Activated naive CD4-positive, alpha-beta T cell treated with anti-CD3 and anti-CD28 coated beads, Interleukin-2, amount 50 U/mL, for 16 hours (primary cell): ENCODE measurements around the gene LRRC1.

ENCODE experiments used
- DNase-seq: peaks from one replicate; pipeline ENCODE4 v3.0.0-alpha.2; 2020

The LRRC1 gene

DNA sequence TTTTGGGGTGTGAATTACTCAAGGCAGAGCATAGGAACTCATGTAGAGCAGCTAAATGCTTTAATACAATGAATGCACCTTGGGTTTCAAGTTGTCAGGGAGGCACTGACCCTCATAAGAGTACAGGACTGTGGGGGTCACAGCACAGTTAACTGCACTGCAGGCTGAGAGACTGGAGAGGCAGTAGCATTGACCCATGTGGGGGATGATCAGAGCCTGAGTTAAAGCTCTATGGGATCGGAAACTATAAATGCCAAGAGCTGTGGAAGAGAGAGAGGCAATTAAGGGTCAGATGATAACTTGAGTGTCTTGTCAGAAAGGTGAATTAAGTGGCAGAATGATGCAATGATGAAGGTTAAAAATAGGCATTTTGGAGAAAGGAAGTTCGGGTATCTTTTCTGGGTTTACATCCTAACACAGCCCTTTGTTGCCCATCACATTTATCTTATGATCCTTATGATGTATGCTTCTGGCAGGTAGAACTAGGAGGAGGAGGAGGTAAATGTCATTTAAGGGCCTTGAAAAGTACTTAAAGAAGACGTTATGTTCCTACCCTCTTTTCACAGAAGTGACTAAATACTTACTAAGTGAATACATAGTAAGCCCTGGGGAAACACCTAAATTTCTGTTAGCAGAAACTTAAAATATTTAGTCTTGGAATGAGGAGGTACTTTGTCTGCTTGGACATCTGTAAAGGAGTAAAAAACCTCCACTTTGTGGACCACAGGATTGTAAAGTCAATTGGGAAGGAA is 24.2 kb downstream of the LRRC1 start:
- no peak for DNase-seq

DNA sequence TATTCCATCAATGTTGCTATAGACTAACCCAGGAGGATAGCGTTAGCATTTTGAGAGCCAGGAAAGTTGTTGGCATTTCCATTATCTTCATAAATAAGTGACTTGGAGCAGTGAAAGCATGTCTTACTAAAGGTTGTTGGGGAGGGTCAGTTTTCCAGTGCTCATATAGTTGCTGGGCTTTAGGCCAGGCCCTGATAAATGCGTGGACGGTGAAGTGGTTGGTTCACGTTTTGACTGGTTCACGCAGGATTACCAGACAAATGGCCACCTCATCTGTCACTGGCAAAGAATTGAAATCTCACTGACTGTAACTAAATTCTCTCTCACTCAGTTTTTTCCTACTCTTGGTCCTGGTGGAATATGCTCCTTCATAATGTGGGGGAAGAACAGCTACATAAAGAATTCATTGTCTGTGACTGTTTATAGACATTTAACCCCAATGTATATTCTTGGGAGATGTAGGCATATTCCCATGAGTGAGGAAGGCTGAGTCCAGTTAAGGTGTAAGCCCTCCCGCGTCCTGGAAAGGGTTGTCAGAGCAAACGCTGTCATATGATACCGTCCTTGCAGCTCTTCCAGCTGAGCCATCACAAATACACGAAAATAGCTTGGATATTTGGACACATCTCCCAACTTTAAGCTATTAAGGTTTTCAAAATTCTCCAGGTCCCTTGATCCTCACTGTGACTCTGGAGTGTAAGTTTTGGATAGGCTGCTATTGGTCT is 27.8 kb downstream of the LRRC1 start:
- no peak for DNase-seq

DNA sequence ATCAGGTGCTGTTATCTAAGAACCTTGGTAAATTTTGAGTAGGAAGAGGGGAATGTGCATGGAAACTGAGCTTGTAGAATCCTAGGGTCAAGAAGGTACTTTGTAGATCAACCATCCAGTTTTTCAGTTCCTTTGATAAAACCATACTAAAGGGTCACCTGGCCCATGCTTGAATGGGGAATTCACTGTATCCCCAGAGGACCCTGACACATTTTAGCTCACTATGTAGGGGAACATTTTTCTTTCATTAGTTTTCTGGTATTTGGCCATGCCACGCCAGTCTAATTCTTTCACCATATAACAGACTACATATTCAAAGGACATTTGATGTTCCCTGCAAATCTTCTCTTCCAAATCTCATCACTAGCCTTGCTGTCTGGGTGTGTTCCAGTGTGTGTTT is 29.9 kb downstream of the LRRC1 start:
- no peak for DNase-seq

DNA sequence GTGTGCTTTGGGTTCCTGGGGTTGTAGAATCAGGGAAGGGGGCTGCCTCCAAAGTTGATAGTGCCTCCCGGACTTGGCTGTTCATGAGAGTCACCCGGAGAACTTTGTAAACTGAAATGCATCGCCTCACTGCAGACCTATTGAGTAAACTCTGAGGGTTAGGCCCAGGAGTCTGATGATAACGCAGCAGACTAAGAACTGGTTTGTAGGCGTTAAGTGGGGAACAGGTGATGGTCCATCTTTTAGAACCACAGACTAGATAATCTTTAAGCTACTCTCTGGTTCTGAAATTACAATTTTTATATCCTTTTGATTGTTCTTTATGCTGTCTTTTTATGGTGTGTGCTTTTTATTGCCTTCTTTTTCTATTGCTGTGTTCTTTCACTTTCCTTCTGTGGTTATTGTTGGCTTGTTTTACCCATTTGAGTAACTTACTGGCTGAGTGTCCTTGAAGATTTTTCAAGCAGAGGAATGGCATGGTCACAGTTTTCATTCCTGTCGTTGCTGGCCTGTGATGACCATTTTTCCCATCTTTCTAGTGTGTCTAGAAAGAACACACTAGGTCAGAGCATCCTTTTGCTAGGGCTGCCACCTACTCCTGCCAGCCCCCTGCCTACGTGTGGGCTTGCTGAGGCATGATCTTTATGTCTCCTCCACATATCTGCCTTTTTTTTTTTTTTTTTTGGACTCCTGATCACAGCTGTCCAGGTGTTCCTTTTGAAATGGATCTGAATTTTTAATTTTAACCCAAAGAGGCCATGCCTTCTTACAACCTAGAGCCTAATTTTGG is 30.9 kb downstream of the LRRC1 start:
- no peak for DNase-seq

DNA sequence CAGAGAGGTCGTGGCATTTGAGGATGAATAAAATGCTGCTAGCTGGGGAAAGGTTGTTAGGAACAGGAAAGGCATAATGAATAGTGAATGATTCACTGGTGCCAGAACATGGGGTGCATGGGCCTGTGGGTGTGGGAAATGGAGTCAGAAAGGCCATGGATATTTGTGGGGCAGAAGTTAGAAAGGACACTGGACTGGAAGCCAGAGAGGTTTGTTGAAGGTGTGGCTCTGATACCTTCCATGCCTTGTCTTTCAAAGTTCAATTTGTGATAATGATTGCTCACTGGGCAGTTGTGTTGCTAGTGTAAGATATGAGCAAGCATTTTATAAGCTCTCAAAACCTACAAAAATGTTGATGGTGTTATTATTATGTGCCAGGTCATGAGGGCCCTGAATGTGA is 32.7 kb downstream of the LRRC1 start:
- no peak for DNase-seq

DNA sequence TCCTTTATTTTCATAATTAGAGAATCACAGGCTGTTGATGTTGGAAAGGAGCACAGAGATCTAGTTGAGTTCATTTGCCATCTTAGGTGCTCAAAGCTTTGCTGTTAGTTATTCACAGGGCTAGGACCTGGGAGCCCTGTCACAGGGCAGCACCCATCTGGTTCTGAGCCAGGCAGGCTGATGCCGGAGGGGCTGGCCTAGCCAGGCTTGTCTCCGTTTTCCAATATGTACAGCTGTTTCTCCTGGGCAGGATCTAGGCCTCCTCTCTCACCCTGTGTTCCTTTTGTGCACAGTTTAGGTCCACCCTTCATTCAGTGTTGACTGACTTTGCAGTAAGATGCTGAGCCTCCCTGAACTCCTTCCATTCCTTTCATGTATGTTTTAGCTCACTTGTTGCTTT is 33.4 kb downstream of the LRRC1 start:
- no peak for DNase-seq

DNA sequence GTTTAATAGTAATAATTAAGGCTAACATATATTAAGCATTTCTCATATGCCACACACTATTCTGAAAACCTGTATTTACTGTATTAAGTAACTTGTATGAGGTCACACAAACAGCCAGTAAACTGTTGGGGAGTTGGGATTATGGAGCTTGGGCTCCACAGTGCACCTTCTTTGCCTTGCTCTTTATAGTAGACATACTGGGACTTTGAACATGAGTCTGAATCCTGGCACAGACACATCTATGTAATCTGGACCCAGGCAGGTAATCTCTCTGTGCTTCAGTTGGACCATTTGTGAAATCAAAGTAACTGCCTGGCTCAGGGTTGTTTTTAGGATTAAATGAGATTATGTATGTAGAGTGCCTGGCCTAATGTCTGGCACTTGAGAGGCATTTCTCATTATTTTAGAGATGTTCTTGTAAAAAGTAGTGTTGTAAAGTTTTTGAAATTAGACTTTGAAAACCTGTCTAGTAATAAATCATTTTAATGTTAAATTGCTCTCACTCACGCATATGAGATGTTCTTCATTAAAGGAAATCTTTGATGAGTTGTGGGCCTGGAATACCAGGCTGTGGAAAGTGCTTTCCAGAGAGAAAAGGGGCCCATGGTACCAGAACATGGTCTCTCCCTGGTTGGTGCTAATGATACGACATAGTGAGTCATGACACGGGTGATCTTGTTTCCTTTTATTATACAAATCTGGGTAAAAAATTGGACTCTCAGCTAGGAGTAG is 34.3 kb downstream of the LRRC1 start:
- no peak for DNase-seq

DNA sequence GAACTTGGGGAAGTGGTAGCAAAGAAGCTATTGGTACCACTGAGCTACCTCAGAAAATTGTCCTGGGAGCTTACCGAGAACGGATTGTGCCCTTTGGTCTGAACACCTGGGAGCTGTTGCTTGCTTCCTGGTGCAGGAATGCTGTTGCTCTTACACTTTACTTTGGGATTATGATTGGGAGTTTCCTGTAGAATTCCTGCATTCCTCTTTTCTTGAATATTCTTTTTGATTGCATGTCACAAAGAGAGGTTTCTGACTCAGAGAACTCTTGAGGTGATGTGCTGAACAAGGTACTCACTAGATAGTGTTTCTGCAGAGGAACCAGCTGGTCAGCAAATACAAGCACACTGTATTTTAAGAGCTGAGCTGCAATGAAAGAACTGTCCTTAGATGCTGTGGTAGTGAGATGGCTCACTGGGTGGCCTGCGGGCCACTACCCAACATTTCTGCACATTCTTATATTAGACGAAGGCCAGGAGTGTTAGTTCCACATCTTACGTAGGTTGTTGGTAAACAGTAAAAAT is 35.0 kb downstream of the LRRC1 start:
- DNase-seq, result no peak

DNA sequence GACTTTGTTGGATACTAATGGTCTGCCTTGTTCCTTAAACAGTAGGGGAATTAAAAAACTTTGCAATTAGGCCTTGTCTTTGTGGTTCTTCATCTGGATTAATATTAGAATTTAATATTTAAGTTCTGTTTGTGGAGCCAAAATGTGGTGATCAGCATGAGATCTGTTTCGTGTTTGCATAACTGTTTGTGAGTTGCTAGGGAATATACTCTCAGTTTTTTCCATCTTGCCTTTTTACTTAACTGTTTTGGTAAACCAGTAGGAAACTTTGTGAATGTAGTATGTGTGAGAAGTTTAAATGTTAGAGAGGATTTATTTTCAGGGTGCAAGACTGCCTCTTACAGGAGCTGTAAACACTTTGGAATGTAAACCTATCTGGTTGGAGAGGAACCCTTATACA is 35.6 kb downstream of the LRRC1 start:
- DNase-seq, result no peak

DNA sequence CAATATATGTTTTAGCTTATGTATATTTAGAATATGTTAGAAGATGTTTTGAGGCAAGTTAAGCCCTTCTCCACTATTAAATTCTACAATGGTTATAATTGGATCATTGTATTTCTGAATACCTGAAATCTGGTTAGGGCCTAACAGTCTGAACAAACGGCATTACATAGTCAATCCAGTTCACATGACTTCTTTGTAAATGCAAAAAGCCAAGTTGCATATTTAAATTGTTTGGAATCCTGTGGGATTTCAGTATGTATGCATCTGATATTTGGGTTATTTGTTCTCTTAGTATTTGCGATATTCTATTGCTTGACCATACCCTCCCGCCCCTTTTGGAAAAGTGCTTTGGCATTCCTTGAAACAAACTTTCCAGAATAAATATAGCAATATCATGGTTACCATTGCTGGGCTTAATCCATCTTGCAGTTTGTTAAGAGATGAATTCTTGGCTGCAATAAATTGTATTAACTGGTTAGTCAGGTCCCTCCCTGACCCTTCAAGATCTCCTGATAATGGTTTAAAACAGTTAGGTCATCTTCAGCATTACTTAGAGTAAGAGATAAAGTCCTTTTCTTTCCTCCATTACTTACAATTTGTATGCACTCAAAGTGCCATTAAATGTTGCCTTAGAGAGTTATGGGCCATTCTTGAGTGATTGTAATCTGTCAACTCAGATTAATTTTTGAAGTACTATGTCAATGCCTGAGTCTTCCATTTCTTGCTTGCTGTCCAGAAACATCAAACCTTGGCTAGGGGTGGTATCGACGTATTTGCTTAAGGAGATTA is 36.5 kb downstream of the LRRC1 start:
- no peak for DNase-seq

DNA sequence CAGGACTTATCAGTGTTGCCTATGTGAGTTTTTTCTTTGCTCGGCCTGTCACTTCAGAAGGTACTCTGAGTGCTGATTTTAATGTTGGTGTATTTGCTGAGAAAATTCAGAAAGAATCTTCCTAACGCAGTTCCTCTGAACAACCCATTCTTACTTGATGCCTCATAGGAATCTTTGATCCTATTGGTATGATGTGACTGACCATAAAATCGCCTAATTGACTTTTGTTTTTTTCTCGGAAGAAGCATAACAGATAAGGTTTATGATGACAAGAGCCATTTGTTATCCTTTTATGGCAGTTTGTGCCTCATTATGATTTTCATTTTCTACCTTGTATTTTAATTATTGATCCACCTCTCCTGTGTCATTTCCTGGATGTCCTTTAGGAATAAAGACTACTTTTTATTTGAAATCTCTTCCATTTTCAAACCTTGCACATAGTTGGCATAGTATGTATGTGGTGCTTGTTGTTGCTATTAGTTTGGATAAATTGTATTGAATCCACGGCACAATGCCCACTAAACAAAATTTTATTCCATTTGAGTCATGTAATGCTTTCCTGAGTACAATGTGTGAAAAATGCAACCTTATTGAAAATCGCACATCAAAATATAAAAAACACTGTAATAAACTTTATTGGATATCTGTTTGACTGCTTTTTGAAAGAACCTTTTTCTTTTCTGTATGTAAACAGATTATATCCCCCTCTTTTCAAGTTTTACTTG is 37.3 kb downstream of the LRRC1 start:
- no peak for DNase-seq

DNA sequence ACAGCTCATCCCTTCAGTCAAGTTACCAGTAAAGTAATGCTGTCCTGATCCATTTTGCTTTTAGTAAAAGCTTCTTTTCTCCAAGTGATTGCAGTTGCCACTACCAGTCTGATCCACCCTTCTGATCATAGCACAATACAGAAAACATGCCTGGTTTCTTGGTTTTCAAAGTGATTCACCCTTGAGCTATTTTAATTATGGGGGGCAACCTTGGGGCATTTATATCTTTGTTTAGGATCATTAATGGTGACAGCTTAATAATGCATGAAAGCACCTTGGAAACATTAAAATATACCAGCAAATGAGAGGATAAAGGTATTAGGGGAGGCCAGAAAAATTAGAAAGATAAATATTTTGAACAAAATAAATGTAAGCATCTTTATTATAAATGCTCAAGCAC is 38.4 kb downstream of the LRRC1 start:
- no peak for DNase-seq

DNA sequence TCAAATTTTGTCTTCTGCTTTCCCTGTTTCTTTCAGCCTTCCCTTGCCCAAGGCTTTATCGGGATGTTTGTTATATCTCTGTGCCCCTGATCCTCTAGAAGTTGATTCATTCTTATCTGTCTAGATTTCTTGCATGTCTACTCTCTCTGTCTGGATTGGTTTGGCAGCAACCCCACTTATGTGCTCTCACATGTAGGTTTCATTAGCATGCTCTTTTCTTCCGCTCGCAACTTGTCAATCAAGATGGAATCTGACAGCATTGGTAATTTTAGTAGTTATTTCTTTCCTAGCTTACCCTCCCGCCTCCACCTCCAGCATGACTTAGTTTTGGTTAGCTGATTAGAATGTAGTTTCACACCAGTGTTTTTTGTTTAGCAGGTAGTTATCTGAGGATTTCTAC is 39.3 kb downstream of the LRRC1 start:
- no peak for DNase-seq

DNA sequence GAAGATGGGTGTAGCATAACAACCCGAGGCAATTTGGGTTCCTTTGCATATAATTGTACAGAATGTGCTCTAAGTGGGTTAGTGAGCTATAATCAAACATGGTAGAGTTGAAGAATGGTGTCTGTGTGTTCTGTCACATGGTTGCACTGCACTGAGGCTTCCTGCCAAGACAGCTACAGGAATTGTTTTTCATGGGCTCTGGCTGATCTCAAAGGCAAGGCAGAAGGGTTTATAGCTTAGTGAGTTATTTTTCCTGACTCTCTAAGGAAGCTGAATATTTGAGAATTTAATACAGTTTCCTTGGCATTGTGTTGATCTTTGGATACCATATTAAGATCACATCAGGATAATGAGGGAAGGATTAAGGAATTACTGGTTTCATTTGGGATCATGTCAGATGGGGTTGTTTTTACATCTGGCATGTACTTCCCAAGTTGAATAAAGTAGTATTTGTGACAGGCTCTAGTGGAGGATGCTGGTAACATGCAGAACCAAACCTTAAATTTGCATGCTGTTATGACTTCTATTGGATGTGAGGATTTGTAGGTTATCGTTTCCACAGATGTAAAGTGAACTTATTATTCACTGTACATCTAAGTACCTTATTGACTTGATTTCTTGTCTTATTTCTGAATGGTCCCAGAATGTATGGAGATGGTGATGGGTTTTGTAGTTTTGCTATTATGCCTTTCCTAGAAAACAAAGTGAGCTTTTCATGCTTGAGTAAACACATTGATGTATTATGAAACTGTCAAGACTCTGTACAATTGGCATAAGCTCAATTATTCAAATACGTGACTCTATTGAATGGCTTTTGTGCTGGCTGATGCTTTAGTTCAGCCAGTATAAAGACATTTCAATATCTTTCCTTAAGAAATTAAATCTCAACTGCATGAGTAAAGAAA is 43.3 kb downstream of the LRRC1 start:
- no peak for DNase-seq

DNA sequence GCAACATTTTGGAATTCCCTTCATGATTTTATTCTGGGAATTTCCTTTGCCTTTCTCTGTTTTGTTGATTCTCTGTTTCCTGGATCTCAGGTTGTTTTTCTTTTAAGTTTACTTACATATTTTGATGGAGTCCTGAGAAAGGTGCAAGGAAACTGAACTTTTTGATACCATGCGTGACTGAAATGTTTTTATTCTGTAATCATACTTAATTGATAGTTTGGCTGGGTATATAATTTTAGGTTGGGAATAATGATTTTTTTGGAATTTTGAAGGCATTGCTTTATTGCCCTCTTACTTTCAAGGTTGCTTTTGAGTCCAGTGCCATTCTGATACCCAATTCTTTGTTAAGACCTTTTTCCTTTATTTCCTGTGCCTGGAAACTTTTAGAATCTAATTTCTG is 45.2 kb downstream of the LRRC1 start:
- DNase-seq, result no peak

DNA sequence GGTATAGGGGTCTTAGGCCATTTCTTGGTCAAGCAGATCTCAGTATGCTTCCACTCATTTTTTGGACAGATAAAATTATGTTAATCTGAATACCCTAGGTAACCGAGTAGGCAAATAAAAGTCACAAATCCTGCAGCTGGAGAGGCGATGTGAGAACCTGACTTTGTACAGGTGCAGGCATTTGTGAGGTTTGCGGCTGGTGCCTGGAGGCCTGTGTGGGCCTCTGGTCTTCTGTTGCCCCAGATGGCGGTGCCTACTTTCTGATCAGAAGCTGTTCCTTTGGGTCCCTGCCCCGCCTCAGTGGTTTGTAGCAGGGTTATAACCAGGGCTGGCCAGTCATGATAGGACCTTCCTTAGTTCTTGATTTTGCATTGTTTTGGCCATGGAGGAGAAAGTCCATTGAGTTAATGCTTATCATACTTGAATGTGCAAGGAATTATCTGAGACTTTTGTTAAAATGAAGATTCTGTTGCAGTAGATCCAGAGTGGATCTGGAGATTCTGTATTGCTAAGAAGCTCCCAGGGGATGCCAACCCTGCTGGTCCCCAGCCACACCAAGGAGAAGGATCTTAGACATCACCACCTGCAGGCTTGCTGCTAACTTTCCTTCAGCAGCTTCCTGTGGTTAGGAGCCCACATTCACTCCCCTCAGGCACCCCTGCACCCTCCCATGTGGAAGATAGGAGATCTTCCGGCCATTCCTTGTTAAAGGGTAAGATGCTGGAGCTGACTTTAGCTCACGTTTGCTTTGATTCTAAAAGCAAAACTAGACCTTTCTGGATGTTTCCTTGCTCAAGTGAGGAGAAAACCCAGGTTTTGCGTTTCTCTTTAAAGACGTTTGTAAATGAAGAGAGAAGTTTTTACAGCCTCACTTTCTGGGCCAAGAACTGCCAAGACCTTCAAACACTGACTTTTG is 50.7 kb downstream of the LRRC1 start:
- no peak for DNase-seq

DNA sequence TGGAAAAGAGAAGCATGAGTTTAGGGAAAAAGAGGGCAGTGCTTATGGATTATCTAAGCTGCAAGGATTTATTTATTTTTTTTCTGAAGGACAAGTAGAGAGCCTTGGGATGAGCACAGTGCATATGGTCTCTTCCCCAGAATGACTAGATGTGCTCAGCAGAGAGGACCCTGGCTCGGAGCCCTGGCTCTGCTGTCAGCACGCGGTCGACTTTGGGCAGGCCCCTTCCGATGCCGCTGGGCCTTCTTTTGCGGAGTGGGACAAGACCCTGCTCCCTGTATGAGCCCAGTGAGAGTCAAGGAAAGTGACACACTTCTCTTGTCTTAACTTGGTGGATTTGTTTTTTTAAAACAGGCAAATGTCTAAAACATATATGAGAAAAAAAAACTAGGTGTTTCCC is 51.4 kb downstream of the LRRC1 start:
- no peak for DNase-seq

DNA sequence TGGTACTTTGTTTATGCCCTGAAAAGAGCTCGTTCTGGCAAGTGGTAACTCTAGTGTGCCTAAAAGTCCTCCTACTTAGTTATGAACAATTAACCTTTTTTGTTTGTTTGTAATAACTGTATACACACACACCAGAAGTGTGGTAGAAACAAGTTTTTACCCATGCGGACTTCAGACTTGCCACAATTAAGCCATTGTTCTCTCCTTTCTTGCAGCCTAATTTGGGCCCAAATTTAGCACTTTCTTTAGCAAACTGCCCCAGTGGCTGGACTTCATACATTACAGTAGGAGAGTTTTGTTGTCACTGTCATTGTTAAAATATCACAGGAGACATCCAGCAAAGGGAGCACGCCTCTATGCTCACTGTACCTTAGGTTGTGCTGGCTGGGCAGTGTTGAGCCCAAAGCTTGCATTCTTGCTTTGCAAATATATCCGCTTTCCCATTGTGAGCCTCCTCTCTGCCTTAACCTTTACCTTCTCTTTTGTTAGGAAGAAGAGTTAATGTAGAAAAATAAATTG is 53.0 kb downstream of the LRRC1 start:
- DNase-seq, result no peak

DNA sequence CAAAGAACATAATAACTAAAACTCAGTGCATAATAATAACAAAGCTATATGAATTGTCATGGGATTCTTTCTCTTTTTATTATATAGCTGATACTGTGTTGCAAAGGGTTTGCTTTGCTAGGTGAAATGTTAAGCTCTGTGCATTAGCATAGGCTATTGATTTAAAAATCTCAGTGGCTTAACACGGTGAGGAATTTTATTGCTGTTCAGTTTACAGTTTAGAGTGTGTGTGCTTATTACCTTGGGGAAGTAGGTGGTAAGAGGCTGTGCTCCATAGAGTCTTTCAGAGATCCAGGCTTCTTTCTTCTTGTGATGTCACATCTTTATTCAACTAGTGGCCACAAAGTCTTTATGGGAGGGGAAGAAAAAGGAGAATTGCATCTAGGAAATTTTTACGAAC is 55.7 kb downstream of the LRRC1 start:
- DNase-seq, result no peak
